ENCODE data around the gene HDAC4. TPM values are rescaled to one million over a fixed set of nuclear protein-coding genes. Genes with fewer than 3 reads are reported as not detected.

HDAC4 gene
- total and polyA plus RNA-seq, 3 donors from 2014 or later = 29.0 to 67.5 (median 58.7) TPM

DNA sequence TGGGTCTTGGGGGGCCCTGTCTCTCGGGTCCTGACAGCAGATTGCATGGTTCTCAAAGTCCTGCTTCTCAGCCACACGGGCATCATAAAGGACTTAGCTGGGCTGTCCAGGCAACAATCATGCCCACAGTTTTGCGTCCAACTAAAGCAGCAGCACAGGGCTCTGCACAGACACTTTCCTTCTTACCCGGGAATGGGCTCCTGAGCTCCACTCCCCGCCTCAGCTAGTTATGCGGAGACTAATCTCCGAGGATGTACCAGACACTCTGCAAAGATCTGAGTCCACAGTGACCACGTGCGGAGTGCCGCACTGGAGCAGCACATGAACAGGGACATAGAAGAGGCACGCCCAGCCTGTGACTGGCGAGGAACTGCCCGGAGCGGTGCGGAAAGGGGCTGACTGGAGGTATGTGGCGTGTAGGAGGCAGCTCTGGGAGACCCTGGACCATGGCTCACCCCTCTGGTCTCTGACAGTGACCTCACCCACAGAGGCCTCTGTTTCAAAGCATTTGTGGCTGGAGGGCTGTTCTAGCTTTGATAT, 270.0 kb downstream of the HDAC4 start:
- intact Hi-C loops (cut with DNase I; ENCODE audit: low total_unique reads) = no loop called here
- no peak for TF ChIP-seq POLR2A (IDR thresholded peaks at IDR 0.05)
- TF ChIP-seq, protein P1, sequence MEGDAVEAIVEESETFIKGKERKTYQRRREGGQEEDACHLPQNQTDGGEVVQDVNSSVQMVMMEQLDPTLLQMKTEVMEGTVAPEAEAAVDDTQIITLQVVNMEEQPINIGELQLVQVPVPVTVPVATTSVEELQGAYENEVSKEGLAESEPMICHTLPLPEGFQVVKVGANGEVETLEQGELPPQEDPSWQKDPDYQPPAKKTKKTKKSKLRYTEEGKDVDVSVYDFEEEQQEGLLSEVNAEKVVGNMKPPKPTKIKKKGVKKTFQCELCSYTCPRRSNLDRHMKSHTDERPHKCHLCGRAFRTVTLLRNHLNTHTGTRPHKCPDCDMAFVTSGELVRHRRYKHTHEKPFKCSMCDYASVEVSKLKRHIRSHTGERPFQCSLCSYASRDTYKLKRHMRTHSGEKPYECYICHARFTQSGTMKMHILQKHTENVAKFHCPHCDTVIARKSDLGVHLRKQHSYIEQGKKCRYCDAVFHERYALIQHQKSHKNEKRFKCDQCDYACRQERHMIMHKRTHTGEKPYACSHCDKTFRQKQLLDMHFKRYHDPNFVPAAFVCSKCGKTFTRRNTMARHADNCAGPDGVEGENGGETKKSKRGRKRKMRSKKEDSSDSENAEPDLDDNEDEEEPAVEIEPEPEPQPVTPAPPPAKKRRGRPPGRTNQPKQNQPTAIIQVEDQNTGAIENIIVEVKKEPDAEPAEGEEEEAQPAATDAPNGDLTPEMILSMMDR (IDR thresholded peaks at IDR 0.05) = no peak
- DNase-seq = no peak
- no peaks in the 10 kb centered on the region for H3K27me3 ChIP-seq
- no peaks in the 10 kb centered on the region for H3K4me1 ChIP-seq
- H3K4me3 ChIP-seq = no peak overlapping the region
- no peak overlapping the region for H3K27ac ChIP-seq
- no peaks in the 10 kb centered on the region for H3K9me3 ChIP-seq
- no peaks in the 10 kb centered on the region for H3K36me3 ChIP-seq (ENCODE audit: low read depth, missing control alignments)
- WGBS, 2 donors = 94 to 97% methylated on average over 16 of the region's 16 CpGs

- no peaks in the 10 kb centered on the region for H3K9me3 ChIP-seq
- TF ChIP-seq, protein P1 (IDR thresholded peaks at IDR 0.05) = no peak
- TF ChIP-seq POLR2A (IDR thresholded peaks at IDR 0.05) = no peak
- H3K4me1 ChIP-seq = no peaks in the 10 kb centered on the region
- no peaks in the 10 kb centered on the region for H3K36me3 ChIP-seq (ENCODE audit: low read depth, missing control alignments)
- 81 to 88% methylated on average over 5 to 9 of the region's 9 CpGs for WGBS, 2 donors
- intact Hi-C loops (cut with DNase I; ENCODE audit: low total_unique reads) = no loop called here
- DNase-seq = no peak
- H3K27me3 ChIP-seq = no peaks in the 10 kb centered on the region
- H3K4me3 ChIP-seq = no peak overlapping the region
- no peak overlapping the region for H3K27ac ChIP-seq
Observed at GRCh38 chr2:239130041-239130440, 270.8 kb downstream of the HDAC4 start.

DNA sequence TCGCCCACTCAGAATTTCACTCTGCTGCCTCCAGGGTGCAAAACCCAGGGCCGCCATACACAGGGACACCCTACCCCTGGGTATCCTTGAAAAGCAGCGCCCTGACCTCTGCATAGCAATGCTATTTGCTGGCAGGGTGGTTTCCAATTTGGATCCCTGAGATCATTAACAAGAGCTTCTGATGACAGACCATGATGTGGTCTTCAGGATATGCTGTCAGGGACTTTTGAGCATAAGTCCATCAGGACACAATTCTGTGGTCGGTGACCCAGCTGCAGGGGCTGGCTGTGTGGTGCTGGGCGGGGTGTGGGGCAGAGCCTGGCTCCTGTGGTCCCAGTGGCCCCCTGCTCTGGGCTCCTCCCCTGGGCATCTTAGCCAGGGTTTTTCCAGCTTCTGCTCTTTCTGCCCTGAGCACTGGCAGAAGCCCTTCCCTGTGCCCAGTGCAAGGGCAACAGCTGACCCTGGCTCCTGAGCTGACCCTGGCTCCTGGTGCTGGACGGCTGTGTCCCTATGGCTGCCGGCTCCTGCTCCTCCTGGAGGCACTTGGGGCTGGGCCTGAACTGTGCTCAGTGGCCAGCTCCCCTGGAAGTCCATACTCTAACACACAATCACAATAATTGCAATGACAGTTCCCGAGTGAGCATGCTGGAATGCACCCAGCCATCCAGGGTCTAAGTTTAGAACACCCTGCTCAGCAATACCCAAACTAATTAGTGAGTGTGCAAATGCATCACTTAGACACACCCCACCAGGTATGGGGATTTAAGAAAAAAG, 271.5 kb downstream of the HDAC4 start:
- no peaks in the 10 kb centered on the region for H3K36me3 ChIP-seq (ENCODE audit: low read depth, missing control alignments)
- 90 to 96% methylated on average over 8 of the region's 8 CpGs for WGBS, 2 donors
- H3K4me1 ChIP-seq = no peaks in the 10 kb centered on the region
- H3K4me3 ChIP-seq = no peak overlapping the region
- H3K27ac ChIP-seq = no peak overlapping the region
- intact Hi-C loops (cut with DNase I; ENCODE audit: low total_unique reads) = no loop called here
- no peaks in the 10 kb centered on the region for H3K27me3 ChIP-seq
- no peak for TF ChIP-seq POLR2A (IDR thresholded peaks at IDR 0.05)
- TF ChIP-seq, protein P1 (IDR thresholded peaks at IDR 0.05) = no peak
- H3K9me3 ChIP-seq = no peaks in the 10 kb centered on the region
- DNase-seq = no peak

DNA sequence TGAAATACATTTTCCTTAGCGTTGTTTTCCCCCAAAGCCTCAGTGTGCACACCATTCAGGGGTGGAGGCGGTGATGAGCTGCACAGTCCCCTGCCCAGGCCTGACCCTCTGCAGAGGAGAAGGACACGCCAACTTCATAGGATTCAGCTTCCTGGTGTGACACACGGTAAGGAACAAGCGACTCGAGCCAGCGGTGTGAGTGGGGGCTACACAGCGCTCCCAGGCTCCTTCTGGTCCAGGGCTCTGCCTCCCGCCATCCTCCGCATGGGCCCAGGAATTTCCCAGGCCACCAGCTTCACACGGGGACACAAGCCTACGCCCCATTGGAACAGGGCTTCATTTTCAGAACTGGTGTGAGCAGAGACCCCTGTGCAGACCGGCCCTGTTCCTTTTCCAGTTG, 272.1 kb downstream of the HDAC4 start:
- H3K36me3 ChIP-seq (ENCODE audit: low read depth, missing control alignments) = no peaks in the 10 kb centered on the region
- 89 to 99% methylated on average over 13 of the region's 13 CpGs for WGBS, 2 donors
- DNase-seq = no peak
- H3K4me3 ChIP-seq = no peak overlapping the region
- no peaks in the 10 kb centered on the region for H3K27me3 ChIP-seq
- H3K4me1 ChIP-seq = no peaks in the 10 kb centered on the region
- H3K9me3 ChIP-seq = no peaks in the 10 kb centered on the region
- TF ChIP-seq, protein P1 (IDR thresholded peaks at IDR 0.05) = no peak
- TF ChIP-seq POLR2A (IDR thresholded peaks at IDR 0.05) = no peak
- H3K27ac ChIP-seq = no peak overlapping the region
- intact Hi-C loops (cut with DNase I; ENCODE audit: low total_unique reads) = no loop called here

DNA sequence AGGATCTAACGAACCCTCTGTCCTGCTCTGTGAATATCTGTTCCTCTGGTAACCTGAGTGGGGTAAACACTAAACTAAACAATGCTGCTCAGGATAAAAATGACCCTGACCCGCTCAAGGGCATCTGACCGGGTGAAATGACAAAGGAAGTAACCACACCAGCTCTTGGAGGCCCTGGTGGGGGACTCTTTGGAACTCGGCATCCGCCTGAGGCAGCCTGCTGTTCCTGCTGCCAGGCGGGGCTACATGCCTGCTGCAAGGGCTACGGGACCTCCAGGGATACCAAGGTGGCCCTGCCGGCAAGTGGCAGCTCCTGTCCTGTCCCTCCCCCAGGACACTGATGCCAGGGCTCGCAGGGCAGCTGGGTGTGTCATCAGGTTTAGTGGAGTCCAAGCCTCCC, 273.3 kb downstream of the HDAC4 start:
- 84 to 87% methylated on average over 5 to 9 of the region's 9 CpGs for WGBS, 2 donors
- Histone ChIP-seq H3K27me3 (no peaks in the 10 kb centered on the region), H3K9me3 (no peaks in the 10 kb centered on the region), H3K36me3 (ENCODE audit: low read depth, missing control alignments) (no peaks in the 10 kb centered on the region), H3K27ac (no peak overlapping the region), H3K4me1 (peaks cover 3% of the 10 kb centered on the region), H3K4me3 (no peak overlapping the region)
- no peak for DNase-seq
- TF ChIP-seq POLR2A (IDR thresholded peaks at IDR 0.05) = no peak
- TF ChIP-seq, protein P1 (IDR thresholded peaks at IDR 0.05) = no peak
- intact Hi-C loops (cut with DNase I; ENCODE audit: low total_unique reads) = no loop called here

Measured in testis (tissue), 3 donors.